Small intestine (tissue), 16 donors: ENCODE results near the gene HOXD12. TPM values are rescaled to one million over a fixed set of nuclear protein-coding genes. Genes with fewer than 3 reads are reported as not detected.

Source experiments
- DNase-seq, 2 donors: peaks; one replicate each; pipeline versions ENCODE4 v3.0.0 to v3.0.0-alpha.2; 2013
- FAIRE-seq: peaks from 2 replicates; lab custom pipeline; 2012; peaks lifted over from hg19 to GRCh38; lab: Jason Lieb, UNC
- H3K27ac ChIP-seq, 3 donors: one replicate each; pipeline ENCODE4 v1.5.1; 2013; ENCODE audit warnings: low read length in 2 of 3, mild to moderate bottlenecking in 2 of 3, control low read depth in 1 of 3, inconsistent platforms in 1 of 3, low read depth in 1 of 3, moderate library complexity in 1 of 3
- H3K27me3 ChIP-seq, 3 donors: one replicate each; pipeline ENCODE4 v1.6.1; 2013; ENCODE audit warnings: low read length in 3 of 3, inconsistent platforms in 1 of 3; ENCODE audit not compliant: control insufficient read depth in 3 of 3, insufficient read depth in 3 of 3
- H3K36me3 ChIP-seq, 3 donors: one replicate each; pipeline ENCODE4 v1.6.1; 2013; ENCODE audit warnings: low read length in 3 of 3, inconsistent platforms in 1 of 3, low read depth in 1 of 3, mild to moderate bottlenecking in 1 of 3, moderate library complexity in 1 of 3; ENCODE audit not compliant: control insufficient read depth in 3 of 3, insufficient read depth in 2 of 3
- H3K4me1 ChIP-seq, 3 donors: one replicate each; pipeline ENCODE4 v1.6.1; 2013; ENCODE audit warnings: low read length in 2 of 3, inconsistent platforms in 1 of 3, low read depth in 1 of 3, mild to moderate bottlenecking in 1 of 3, moderate library complexity in 1 of 3; ENCODE audit not compliant: control insufficient read depth in 3 of 3, insufficient read depth in 2 of 3
- H3K4me3 ChIP-seq, 3 donors: one replicate each; pipeline ENCODE4 v1.5.1; 2013; ENCODE audit warnings: low read length in 3 of 3, control low read depth in 1 of 3, inconsistent platforms in 1 of 3, low read depth in 1 of 3, mild to moderate bottlenecking in 1 of 3, moderate library complexity in 1 of 3
- H3K9me3 ChIP-seq, 2 donors: one replicate each; pipeline ENCODE4 v1.6.1; 2013; ENCODE audit warnings: low read depth in 1 of 2, low read length in 1 of 2; ENCODE audit not compliant: control insufficient read depth in 2 of 2, insufficient read depth in 1 of 2
- WGBS, 3 donors: extraction: QIAGEN DNeasy Blood & Tissue Kit; methylation state at CpG; one replicate each; pipeline ENCODE4 v1.1.7; 2013; 5-methylcytosine and 5-hydroxymethylcytosine counted together
- long read RNA-seq, 10 donors: transcript quantifications; one replicate each; lab custom pipeline, GENCODE V29; 2026
- polyA plus RNA-seq, 4 donors: library from polyadenylated mRNA; stranded (reverse) in 3 of 4; unstranded in 1 of 4; fragments of 200-250 nt in 3 of 4; fragments of 120-200 nt in 1 of 4; gene quantifications; one replicate each; pipeline versions ENCODE4 v1.2.1 to v1.2.3, GENCODE V29; 2013
- donor health status: healthy with polysubstance abuse.
- donor health status: control.
- donor health status: control.
- donor health status: Bipolar disorder and iron deficiency.
- donor health status: healthy.

Gene HOXD12, protein sequence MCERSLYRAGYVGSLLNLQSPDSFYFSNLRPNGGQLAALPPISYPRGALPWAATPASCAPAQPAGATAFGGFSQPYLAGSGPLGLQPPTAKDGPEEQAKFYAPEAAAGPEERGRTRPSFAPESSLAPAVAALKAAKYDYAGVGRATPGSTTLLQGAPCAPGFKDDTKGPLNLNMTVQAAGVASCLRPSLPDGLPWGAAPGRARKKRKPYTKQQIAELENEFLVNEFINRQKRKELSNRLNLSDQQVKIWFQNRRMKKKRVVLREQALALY
- polyA plus RNA-seq = not detected
- long read RNA-seq, donor 1 = 0 reads
- long read RNA-seq, donor 2 = 0 reads
- long read RNA-seq, donor 3 = 0 reads
- long read RNA-seq, donor 4 = 0 reads
- long read RNA-seq, donor 5 = 0 reads
- long read RNA-seq, donor 6 = 0 reads
- long read RNA-seq, donor 7 = 0 reads
- long read RNA-seq, donor 8 = 0 reads
- long read RNA-seq, donor 9 = 0 reads
- long read RNA-seq, donor 10 = 0 reads

DNA sequence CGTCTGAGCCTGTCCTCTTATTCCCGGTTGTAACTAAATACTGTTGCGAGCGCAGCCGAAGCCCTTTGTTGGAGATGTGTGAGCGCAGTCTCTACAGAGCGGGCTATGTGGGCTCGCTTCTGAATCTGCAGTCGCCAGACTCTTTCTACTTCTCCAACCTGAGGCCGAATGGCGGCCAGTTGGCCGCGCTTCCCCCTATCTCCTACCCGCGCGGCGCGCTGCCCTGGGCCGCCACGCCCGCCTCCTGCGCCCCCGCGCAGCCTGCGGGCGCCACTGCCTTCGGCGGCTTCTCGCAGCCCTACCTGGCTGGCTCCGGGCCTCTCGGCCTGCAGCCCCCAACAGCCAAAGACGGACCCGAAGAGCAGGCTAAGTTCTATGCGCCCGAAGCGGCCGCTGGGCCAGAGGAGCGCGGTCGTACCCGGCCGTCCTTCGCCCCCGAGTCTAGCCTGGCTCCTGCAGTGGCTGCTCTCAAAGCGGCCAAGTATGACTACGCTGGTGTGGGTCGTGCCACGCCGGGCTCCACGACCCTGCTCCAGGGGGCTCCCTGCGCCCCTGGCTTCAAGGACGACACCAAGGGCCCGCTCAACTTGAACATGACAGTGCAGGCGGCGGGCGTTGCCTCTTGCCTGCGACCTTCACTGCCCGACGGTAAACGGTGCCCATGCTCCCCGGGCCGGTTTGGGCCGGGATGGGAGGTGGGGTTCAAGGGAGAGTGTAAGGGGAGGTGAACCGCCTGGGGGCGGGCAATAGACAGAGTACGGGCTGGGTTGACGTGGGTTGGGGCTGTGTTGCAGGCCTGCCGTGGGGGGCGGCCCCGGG, at the start of gene HOXD12:
Gene HOXD12, plus strand, starts transcription at position 68 of the 819 bp plus-strand sequence. Its CDS starts 7 bp downstream, at position 75.
- 7 to 14% (median 13%) methylated on average over 69 to 70 of the region's 70 CpGs for WGBS, 3 donors
- FAIRE-seq (no peak), DNase-seq (no peak)
- Histone ChIP-seq H3K9me3 (peaks cover 0 to 5% of the 10 kb centered on the region in 2 donors), H3K4me1 (peaks cover 0 to 9% (median 3%) of the 10 kb centered on the region in 3 donors), H3K27me3 (peaks cover 8 to 100% (median 84%) of the 10 kb centered on the region in 3 donors), H3K36me3 (no peaks in the 10 kb centered on the region), H3K27ac (no peak within 1 kb of the TSS), H3K4me3 (no peak within 1 kb of the TSS)

DNA sequence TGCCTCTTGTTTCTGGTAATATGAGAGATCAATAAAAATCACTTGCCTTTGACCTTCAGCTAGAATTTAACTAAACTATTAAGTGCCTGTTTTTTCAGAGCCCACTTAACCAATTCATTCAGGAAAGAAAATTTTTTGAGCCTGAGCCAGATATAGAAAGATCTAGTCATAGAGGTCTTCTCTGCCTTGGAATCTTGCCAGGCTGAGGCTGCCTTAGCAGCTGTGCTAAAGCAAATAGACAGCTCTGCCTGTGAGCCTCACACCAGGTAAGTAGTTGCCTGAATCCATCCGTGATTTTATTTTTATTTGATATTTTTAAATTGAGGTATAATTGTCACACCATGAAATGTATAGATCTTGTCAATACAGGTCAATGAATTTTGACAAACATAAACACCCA, 43.2 kb upstream of the HOXD12 start:
- Histone ChIP-seq H3K4me1 (no peaks in the 10 kb centered on the region), H3K27ac (no peak overlapping the region), H3K27me3 (peaks cover 0 to 14% (median 2%) of the 10 kb centered on the region in 3 donors), H3K4me3 (no peak overlapping the region), H3K36me3 (no peaks in the 10 kb centered on the region), H3K9me3 (no peaks in the 10 kb centered on the region)
- WGBS, 3 donors = 32 to 36% (median 35%) methylated on average over 1 of the region's 1 CpG
- DNase-seq (no peak), FAIRE-seq (no peak)

DNA sequence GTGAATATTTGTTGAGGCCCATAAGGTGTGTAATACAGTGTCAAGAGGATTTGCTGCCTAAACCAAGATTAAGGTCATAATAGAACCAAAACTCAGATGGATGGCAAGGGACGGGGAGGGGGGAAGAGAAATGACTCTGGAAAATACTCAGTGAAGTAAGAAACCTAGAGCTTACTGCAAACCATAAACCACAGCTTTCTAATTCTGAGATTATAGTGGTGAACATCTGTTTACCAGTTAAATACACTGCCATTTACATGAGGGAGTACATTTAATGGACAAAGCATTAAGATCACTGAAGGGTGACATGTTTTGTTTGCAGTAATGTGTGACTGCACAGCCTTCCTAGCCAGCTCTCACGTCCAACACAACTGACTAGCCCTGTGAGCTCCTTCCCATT, 35.6 kb upstream of the HOXD12 start:
- H3K9me3 ChIP-seq = no peaks in the 10 kb centered on the region
- peaks cover 6 to 58% (median 33%) of the 10 kb centered on the region in 3 donors for H3K27me3 ChIP-seq
- DNase-seq (no peak), FAIRE-seq (no peak)
- H3K27ac ChIP-seq = no peak overlapping the region
- H3K36me3 ChIP-seq = no peaks in the 10 kb centered on the region
- H3K4me1 ChIP-seq = peaks cover 0 to 9% (median 0%) of the 10 kb centered on the region in 3 donors
- no peak overlapping the region for H3K4me3 ChIP-seq
- WGBS, 3 donors = 27 to 40% (median 36%) methylated on average over 2 of the region's 2 CpGs

DNA sequence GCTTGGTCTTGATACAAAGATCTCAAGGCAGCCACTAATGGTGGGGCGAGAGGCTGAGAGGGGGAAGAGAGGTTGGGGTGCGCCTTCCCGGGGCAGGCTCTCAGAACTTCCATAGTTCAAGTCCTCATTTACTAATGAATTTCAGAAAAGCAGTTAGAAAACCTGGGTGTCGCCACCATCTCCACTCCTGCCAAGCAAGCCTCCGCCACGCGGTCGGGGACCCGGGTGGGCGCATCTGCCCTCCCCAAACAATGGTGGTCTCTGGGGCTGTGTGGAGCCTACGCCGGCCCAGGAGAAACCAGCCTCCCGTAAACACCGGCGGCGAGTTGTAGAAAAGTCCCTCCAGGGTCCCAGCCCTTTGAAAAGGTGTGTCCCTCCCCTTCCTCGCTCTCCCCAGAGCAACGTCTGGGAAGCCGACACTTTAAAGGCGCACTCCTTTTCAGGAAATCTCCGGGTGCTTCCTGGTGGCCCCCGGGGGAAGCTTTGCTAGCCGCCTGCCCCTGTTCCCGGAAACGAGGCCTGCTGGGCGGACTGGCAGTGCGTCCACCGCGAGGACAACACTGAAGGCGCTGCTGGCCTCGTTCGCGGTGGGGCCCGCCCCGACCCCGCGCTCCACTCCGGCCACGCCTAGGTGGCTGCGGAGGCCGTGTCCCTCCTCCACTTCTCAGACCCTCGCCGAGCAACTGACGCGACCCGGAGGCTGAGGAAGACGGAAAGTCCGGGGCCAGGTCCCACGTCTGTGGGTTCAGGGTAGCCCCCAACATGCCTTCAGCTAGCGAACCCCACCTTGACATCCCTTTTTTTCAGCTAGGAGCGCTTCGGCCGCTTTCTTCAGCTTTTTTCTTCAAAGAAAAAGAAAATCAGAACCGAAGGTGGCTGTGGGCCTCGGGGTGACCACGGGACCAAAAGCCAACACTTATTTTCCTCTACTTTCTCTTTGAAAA, 32.7 kb upstream of the HOXD12 start:
- Histone ChIP-seq H3K27ac (no peak overlapping the region), H3K36me3 (no peaks in the 10 kb centered on the region), H3K9me3 (peaks cover 0 to 3% of the 10 kb centered on the region in 2 donors), H3K4me3 (peak overlapping the region in 2 of 3 donors; percentile 18 to 23), H3K27me3 (peaks cover 15 to 75% (median 55%) of the 10 kb centered on the region in 3 donors), H3K4me1 (peaks cover 0 to 9% (median 0%) of the 10 kb centered on the region in 3 donors)
- DNase-seq (no peak), FAIRE-seq (no peak)
- WGBS, 3 donors = 7 to 12% (median 11%) methylated on average over 55 to 56 of the region's 56 CpGs

DNA sequence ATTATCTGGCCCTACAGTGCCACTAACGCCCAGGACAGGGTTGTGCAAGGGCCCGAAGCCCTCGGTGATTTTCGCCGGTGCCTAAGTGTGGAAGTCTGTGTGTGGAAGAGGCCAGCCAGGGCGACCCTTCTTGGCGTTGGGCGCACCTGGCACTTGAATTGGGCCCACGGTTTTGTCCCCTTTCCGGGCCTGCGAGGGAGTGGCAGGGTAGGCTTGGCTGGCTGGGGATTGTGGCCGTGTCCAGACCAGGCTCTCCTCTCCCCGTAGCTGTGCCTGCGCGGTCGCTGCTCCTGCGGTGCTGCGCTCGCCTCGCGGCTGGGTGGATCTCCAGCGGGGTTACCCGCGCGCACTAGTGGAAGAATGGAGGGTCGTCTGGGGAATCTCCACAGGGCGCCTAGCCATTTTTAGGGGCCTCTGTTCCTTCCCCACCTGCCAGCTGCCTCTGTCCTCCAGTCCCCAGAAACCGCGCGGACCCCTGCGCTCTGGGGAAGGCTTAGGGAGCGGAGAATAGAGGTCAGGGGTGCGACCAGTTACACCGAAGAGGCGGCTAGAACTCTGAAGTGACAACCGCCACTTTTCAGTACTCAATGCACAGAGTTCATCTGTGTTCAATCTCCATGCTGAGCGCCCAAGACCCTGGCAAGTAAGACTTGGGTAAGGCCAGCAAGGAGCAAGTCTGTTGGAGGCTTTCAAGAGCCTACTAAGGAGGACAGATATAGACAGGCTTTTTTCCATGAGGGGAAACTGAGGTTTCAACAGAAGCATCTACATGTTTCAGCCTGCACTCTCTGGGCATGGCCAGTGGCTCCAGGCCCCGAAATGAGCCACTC, 31.8 kb upstream of the HOXD12 start:
- H3K27me3 ChIP-seq = peaks cover 21 to 84% (median 63%) of the 10 kb centered on the region in 3 donors
- 5 to 11% (median 5%) methylated on average over 38 of the region's 38 CpGs for WGBS, 3 donors
- FAIRE-seq = no peak

DNA sequence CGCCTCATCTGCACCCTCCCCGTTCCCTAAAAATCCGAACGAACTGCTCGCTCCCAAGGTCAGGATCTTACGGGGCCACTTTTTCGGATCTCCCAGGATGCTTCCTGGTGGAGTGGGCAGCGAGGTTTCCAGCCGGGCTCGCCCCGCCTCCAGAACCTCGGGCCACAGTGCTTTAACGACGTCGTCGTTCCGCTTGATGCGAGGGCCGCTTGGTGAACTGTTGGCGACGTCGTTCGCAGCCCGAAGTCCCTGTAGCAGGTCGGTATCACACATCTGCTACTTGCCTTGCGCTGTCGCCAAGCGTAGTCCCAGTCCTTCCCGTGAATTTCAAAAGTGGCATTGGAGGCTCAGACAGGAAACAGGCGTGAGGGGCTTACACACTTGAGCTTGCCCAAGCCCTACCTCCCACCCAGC, 31.2 kb upstream of the HOXD12 start:
- no peak overlapping the region for H3K4me3 ChIP-seq
- H3K9me3 ChIP-seq = peaks cover 0 to 8% of the 10 kb centered on the region in 2 donors
- WGBS, 3 donors = 5 to 8% (median 7%) methylated on average over 30 of the region's 30 CpGs
- H3K4me1 ChIP-seq = peaks cover 0 to 9% (median 0%) of the 10 kb centered on the region in 3 donors
- H3K27ac ChIP-seq = no peak overlapping the region
- FAIRE-seq = no peak
- no peak for DNase-seq
- H3K27me3 ChIP-seq = peaks cover 21 to 90% (median 68%) of the 10 kb centered on the region in 3 donors
- H3K36me3 ChIP-seq = no peaks in the 10 kb centered on the region

More for the DNA sequence above, 31.8 kb upstream of the HOXD12 start:
- H3K4me1 ChIP-seq = peaks cover 0 to 9% (median 0%) of the 10 kb centered on the region in 3 donors
- peaks cover 0 to 6% of the 10 kb centered on the region in 2 donors for H3K9me3 ChIP-seq
- H3K4me3 ChIP-seq = peak overlapping the region in 2 of 3 donors; percentile 18 to 23
- no peak overlapping the region for H3K27ac ChIP-seq
- peak in 1 of 2 donors; percentile 31 for DNase-seq
- H3K36me3 ChIP-seq = no peaks in the 10 kb centered on the region
